ENCODE measurements around the gene RGS3. TPM values are rescaled to one million over a fixed set of nuclear protein-coding genes. Genes with fewer than 3 reads are reported as not detected.

Gene RGS3
- total RNA-seq, 1 donor from 2014 or later, result 66.2 TPM

- H3K27me3 ChIP-seq (ENCODE audit: low read depth), result no peaks in the 10 kb centered on the region
- intact Hi-C loops (cut with DNase I), result no loop called here
Observed at GRCh38 chr9:113564498-113565237, 101.1 kb downstream of the RGS3 start.

GRCh38 chr9:113566016-113566711, 102.6 kb downstream of the RGS3 start:
- DNase-seq (no peak), ATAC-seq (no peak)
- H3K27me3 ChIP-seq (ENCODE audit: low read depth), result no peaks in the 10 kb centered on the region
- H3K9me3 ChIP-seq, result no peaks in the 10 kb centered on the region
- peaks cover 59% of the 10 kb centered on the region for H3K4me1 ChIP-seq
- H3K4me3 ChIP-seq, result peak overlapping the region; percentile 60
- intact Hi-C loops (cut with DNase I), result no loop called here
- TF ChIP-seq, protein P1, sequence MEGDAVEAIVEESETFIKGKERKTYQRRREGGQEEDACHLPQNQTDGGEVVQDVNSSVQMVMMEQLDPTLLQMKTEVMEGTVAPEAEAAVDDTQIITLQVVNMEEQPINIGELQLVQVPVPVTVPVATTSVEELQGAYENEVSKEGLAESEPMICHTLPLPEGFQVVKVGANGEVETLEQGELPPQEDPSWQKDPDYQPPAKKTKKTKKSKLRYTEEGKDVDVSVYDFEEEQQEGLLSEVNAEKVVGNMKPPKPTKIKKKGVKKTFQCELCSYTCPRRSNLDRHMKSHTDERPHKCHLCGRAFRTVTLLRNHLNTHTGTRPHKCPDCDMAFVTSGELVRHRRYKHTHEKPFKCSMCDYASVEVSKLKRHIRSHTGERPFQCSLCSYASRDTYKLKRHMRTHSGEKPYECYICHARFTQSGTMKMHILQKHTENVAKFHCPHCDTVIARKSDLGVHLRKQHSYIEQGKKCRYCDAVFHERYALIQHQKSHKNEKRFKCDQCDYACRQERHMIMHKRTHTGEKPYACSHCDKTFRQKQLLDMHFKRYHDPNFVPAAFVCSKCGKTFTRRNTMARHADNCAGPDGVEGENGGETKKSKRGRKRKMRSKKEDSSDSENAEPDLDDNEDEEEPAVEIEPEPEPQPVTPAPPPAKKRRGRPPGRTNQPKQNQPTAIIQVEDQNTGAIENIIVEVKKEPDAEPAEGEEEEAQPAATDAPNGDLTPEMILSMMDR (IDR thresholded peaks at IDR 0.05), result no peak
- peak overlapping the region; percentile 49 for H3K27ac ChIP-seq
- no peaks in the 10 kb centered on the region for H3K36me3 ChIP-seq

More at GRCh38 chr9:113564498-113565237, 101.1 kb downstream of the RGS3 start:
- Histone ChIP-seq H3K36me3 (no peaks in the 10 kb centered on the region), H3K9me3 (no peaks in the 10 kb centered on the region), H3K4me1 (peaks cover 61% of the 10 kb centered on the region), H3K4me3 (peak overlapping the region; percentile 60), H3K27ac (peak overlapping the region; percentile 78)
- TF ChIP-seq, protein P1 (IDR thresholded peaks at IDR 0.05), result no peak
- DNase-seq (peak; percentile 74), ATAC-seq (peak; percentile 83 to 85)

GRCh38 chr9:113566712-113567071, 103.2 kb downstream of the RGS3 start:
- Histone ChIP-seq H3K9me3 (no peaks in the 10 kb centered on the region), H3K4me3 (no peak overlapping the region), H3K36me3 (no peaks in the 10 kb centered on the region), H3K27me3 (ENCODE audit: low read depth) (no peaks in the 10 kb centered on the region), H3K4me1 (peaks cover 59% of the 10 kb centered on the region), H3K27ac (peak overlapping the region; percentile 53)
- peak; percentile 80 for DNase-seq
- intact Hi-C loops (cut with DNase I), result no loop called here
- TF ChIP-seq, protein P1 (IDR thresholded peaks at IDR 0.05), result no peak
- peak; percentile 38 to 69 for ATAC-seq

DNA sequence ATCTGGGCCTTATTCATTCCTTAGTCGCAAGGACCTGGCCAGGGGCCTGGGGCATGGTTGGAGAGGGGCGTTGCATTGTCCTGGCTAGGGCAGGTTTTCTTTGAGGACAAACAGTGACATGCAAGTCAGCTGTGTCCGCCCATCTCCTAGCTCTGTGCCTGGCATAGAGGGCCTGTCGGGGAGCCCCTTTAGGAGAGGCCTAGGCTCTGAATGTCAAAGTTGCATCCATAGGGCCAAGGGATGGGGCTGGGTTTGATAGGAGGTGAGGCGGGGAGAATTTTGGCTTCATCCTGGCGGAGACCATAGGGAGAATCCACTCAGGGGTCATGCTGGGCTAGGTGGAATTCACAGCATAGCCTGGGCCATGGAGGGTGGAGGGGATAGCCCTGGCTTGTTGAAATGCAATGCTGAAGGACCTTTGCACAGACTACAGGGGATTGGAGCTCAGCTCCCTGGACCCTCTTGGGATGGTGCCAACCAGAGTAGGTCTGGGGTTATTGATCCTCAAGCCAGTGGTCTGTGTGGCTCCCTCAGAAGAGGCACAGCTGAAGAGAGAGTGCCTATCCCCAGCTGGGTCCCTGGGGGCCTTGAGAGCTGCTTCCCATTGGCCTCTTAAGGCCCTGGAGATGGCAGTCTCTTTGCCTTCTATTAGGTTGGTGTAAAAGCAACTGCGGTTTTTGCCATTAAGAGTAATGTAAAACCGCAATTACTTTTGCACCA, 104.0 kb downstream of the RGS3 start:
- Histone ChIP-seq H3K36me3 (no peaks in the 10 kb centered on the region), H3K9me3 (no peaks in the 10 kb centered on the region), H3K4me3 (no peak overlapping the region), H3K4me1 (peaks cover 63% of the 10 kb centered on the region), H3K27ac (peak overlapping the region; percentile 18), H3K27me3 (ENCODE audit: low read depth) (no peaks in the 10 kb centered on the region)
- intact Hi-C loops (cut with DNase I), result no loop called here
- ATAC-seq (no peak), DNase-seq (no peak)
- TF ChIP-seq, protein P1 (IDR thresholded peaks at IDR 0.05), result no peak

- H3K9me3 ChIP-seq, result no peaks in the 10 kb centered on the region
- H3K27me3 ChIP-seq (ENCODE audit: low read depth), result no peaks in the 10 kb centered on the region
- TF ChIP-seq, protein P1 (IDR thresholded peaks at IDR 0.05), result no peak
- no peak for ATAC-seq
- DNase-seq, result no peak
- H3K4me3 ChIP-seq, result no peak overlapping the region
- no peaks in the 10 kb centered on the region for H3K36me3 ChIP-seq
- intact Hi-C loops (cut with DNase I), result no loop called here
- H3K4me1 ChIP-seq, result peaks cover 63% of the 10 kb centered on the region
- H3K27ac ChIP-seq, result peak overlapping the region; percentile 18
Observed at GRCh38 chr9:113568081-113568435, 104.5 kb downstream of the RGS3 start.

Data from lower lobe of right lung (tissue), 2 donors.